Measurements from ENCODE around the gene NID1.

GRCh38 chr1:236010443-236010842 lies 54.4 kb downstream of the NID1 start:
- no peak for TF ChIP-seq SIN3A (IDR thresholded peaks at IDR 0.05; ENCODE audit: low read depth)
- TF ChIP-seq CTCF (IDR thresholded peaks at IDR 0.05 in 2 of 3, conservative IDR thresholded peaks at IDR 0.05 in 1 of 3; ENCODE audit: borderline replicate concordance in 1 of 3, insufficient read depth in 1 of 3, low read depth in 2 of 3, low read length in 2 of 3) = no peak
- no peak for TF ChIP-seq EZH2phosphoT487 (IDR thresholded peaks at IDR 0.05; ENCODE audit: borderline replicate concordance)
- TF ChIP-seq ZNF274 (IDR thresholded peaks at IDR 0.05; ENCODE audit: low read depth, low read length) = no peak
- TF ChIP-seq ATF3 (IDR thresholded peaks at IDR 0.05) = no peak
- TF ChIP-seq MAX (IDR thresholded peaks at IDR 0.05) = no peak

Data from HCT116 (cell line).